RWPE2 (cell line): ENCODE data around the gene KRTAP25-1.

Source experiments
- ATAC-seq: fragments of 200-7000 bp; cut with Tn5 transposase; 3 replicates; pipeline ENCODE4 v1.9.1; 2021; ENCODE audit warnings: low read depth
- DNase-seq: peaks from one replicate; pipeline ENCODE4 v3.0.0-alpha.2; 2020; ENCODE audit warnings: low spot score
- H3K27ac ChIP-seq: fragments of 450-650 bp; 2 replicates; pipeline ENCODE4 v1.5.1; 2017; ENCODE audit warnings: mild to moderate bottlenecking; ENCODE audit not compliant: poor library complexity, severe bottlenecking
- H3K27me3 ChIP-seq: fragments of 250-450 bp; sonication (Bioruptor Pico); 2 replicates; pipeline ENCODE4 v1.5.1; 2021; ENCODE audit warnings: mild to moderate bottlenecking, moderate library complexity; ENCODE audit not compliant: insufficient read depth, poor library complexity, severe bottlenecking
- H3K36me3 ChIP-seq: fragments of 250-450 bp; sonication (Bioruptor Pico); 2 replicates; pipeline ENCODE4 v1.5.1; 2020; ENCODE audit warnings: low read depth, mild to moderate bottlenecking, moderate library complexity
- H3K4me1 ChIP-seq: fragments of 250-450 bp; sonication (Bioruptor Pico); 2 replicates; pipeline ENCODE4 v1.5.1; 2021; ENCODE audit warnings: mild to moderate bottlenecking, moderate library complexity; ENCODE audit not compliant: insufficient read depth, poor library complexity, severe bottlenecking
- H3K4me3 ChIP-seq: fragments of 250-450 bp; sonication (Bioruptor Pico); 2 replicates; pipeline ENCODE4 v1.5.1; 2021; ENCODE audit warnings: mild to moderate bottlenecking, moderate library complexity; ENCODE audit not compliant: severe bottlenecking
- H3K9me3 ChIP-seq: fragments of 250-450 bp; sonication (Bioruptor Pico); 2 replicates; pipeline ENCODE4 v1.5.1; 2021; ENCODE audit warnings: mild to moderate bottlenecking, moderate library complexity; ENCODE audit not compliant: severe bottlenecking
- TF ChIP-seq, protein P1 (sequence below): fragments of 450-650 bp; IDR thresholded peaks from one replicate; pipeline ENCODE4 v1.5.1; 2017; ENCODE audit warnings: mild to moderate bottlenecking, moderate library complexity; ENCODE audit not compliant: poor library complexity, severe bottlenecking

KRTAP25-1 gene

DNA sequence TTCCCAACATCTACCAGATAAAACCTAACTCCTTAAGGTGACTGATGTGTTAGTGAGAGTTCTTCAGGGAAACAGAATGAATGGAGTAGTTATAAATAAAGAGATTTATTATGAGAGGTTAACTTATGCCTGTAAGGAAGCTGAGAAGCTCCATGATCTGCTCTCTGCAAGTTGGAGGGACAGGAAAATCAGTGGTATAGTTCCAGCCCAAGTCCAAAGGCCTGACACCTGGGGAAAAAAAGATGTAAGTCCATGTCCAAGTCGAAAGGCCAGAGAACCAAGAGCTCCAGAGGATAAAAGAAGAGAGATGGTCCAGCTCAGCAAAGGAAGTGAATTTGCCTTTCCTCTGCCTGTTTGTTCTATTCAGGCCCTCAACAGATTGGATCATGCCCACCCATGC lies 33.6 kb downstream of the KRTAP25-1 start:
- Histone ChIP-seq H3K9me3 (no peaks in the 10 kb centered on the region), H3K4me1 (no peaks in the 10 kb centered on the region), H3K27ac (no peak overlapping the region), H3K36me3 (no peaks in the 10 kb centered on the region), H3K27me3 (no peaks in the 10 kb centered on the region), H3K4me3 (no peak overlapping the region)
- ATAC-seq (no peak), DNase-seq (no peak)
- TF ChIP-seq, protein P1, sequence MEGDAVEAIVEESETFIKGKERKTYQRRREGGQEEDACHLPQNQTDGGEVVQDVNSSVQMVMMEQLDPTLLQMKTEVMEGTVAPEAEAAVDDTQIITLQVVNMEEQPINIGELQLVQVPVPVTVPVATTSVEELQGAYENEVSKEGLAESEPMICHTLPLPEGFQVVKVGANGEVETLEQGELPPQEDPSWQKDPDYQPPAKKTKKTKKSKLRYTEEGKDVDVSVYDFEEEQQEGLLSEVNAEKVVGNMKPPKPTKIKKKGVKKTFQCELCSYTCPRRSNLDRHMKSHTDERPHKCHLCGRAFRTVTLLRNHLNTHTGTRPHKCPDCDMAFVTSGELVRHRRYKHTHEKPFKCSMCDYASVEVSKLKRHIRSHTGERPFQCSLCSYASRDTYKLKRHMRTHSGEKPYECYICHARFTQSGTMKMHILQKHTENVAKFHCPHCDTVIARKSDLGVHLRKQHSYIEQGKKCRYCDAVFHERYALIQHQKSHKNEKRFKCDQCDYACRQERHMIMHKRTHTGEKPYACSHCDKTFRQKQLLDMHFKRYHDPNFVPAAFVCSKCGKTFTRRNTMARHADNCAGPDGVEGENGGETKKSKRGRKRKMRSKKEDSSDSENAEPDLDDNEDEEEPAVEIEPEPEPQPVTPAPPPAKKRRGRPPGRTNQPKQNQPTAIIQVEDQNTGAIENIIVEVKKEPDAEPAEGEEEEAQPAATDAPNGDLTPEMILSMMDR: no peak

DNA sequence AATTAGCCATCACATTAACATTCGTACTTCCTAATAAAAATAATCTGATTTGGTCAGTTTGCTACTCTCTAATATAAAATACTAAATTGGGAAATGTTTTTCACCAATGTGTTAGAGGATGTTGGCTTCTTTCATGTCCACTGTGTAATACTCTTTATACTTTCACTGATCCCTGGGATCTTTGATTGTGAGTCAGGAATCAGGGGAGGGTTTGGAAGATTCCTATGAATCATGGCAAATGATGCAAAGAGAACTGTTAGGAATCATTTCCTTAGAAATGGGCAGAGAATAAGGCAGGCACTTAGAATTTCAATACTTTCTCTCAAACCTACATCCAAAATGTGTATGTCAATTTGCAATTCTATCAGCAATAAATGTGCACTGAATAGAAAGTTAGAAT lies 37.5 kb downstream of the KRTAP25-1 start:
- no peaks in the 10 kb centered on the region for H3K9me3 ChIP-seq
- ATAC-seq: peak; percentile 73; the same call in 2 of the 3 replicates
- H3K4me3 ChIP-seq: no peak overlapping the region
- H3K27me3 ChIP-seq: no peaks in the 10 kb centered on the region
- no peaks in the 10 kb centered on the region for H3K36me3 ChIP-seq
- H3K27ac ChIP-seq: no peak overlapping the region
- H3K4me1 ChIP-seq: no peaks in the 10 kb centered on the region
- TF ChIP-seq, protein P1: no peak
- DNase-seq: no peak

DNA sequence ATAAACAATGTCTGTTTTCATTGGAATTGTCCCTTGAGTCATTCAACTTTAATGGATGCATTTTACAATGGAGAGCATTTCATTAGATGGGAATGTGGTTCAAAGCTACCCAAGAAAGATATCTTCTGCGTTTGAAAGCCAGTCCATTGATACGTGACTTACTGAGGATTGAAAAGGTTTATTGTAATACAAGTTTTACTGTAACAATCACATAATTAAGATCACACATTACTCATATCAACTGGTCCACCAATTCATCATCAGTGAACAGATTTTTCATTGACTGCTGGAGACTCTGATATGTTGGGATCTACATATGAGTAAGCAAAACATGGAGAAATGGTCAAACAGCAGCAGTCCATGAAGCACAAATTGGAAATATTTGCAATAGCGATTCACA lies 39.4 kb downstream of the KRTAP25-1 start:
- ATAC-seq (no peak), DNase-seq (no peak)
- no peaks in the 10 kb centered on the region for H3K27me3 ChIP-seq
- TF ChIP-seq, protein P1: no peak
- H3K9me3 ChIP-seq: no peaks in the 10 kb centered on the region
- H3K4me1 ChIP-seq: no peaks in the 10 kb centered on the region
- no peak overlapping the region for H3K4me3 ChIP-seq
- H3K27ac ChIP-seq: no peak overlapping the region
- H3K36me3 ChIP-seq: no peaks in the 10 kb centered on the region

DNA sequence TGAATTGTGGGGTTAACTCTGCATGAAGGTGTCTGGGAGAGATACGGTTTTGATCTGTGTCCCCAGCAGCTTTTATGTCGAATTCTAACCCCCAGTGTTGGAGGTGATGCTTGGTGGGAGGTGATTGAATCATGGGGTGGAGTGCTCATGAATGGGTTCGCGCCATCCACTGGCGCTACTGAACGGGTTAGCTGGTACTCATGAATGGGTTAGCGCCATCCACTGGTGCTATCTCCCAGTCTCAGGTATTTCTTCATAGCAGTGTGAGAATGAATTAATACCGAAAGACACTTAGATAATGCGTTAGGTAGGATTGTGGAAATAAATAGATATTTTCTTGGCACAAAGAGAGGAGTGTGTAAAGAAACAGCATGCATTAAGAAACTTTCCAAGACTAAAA lies 40.5 kb downstream of the KRTAP25-1 start:
- H3K9me3 ChIP-seq: no peaks in the 10 kb centered on the region
- H3K27ac ChIP-seq: no peak overlapping the region
- ATAC-seq: no peak
- no peak for DNase-seq
- H3K27me3 ChIP-seq: no peaks in the 10 kb centered on the region
- H3K4me1 ChIP-seq: no peaks in the 10 kb centered on the region
- H3K4me3 ChIP-seq: no peak overlapping the region
- TF ChIP-seq, protein P1: no peak
- H3K36me3 ChIP-seq: no peaks in the 10 kb centered on the region

DNA sequence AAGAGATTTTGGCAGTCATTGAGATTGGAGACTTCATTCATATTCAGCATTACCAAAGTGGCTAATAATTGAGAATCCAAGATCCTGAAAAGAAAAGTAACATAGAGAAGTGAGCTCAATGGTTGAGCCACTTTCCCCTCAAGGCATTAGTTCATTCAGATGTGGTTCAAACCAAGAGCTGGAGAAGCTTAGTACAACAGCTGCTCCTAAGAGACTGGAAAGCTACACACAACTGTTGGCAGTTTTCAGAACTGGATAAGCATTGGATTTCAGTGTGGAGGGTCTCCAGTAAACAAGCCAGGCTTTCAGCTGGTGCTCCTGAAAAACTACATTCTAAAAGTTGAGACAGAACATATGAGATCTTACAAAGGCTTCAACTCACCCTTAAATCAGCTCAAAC lies 44.3 kb downstream of the KRTAP25-1 start:
- H3K4me1 ChIP-seq: no peaks in the 10 kb centered on the region
- H3K27ac ChIP-seq: no peak overlapping the region
- H3K36me3 ChIP-seq: no peaks in the 10 kb centered on the region
- no peaks in the 10 kb centered on the region for H3K27me3 ChIP-seq
- DNase-seq (no peak), ATAC-seq (no peak)
- TF ChIP-seq, protein P1: no peak
- no peak overlapping the region for H3K4me3 ChIP-seq
- no peaks in the 10 kb centered on the region for H3K9me3 ChIP-seq
